Globus pallidus (tissue), 1 donor: ENCODE results near the gene JMJD1C.
"Not testable (repeated sequence)": the region's sequence is repeated elsewhere in the genome, so short reads cannot be mapped to it uniquely, and the experiment has no call there.

Experiments used
- DNase-seq: peaks from one replicate; pipeline ENCODE4 v3.0.0-alpha.2; 2015; ENCODE audit warnings: low spot score

Gene JMJD1C

DNA sequence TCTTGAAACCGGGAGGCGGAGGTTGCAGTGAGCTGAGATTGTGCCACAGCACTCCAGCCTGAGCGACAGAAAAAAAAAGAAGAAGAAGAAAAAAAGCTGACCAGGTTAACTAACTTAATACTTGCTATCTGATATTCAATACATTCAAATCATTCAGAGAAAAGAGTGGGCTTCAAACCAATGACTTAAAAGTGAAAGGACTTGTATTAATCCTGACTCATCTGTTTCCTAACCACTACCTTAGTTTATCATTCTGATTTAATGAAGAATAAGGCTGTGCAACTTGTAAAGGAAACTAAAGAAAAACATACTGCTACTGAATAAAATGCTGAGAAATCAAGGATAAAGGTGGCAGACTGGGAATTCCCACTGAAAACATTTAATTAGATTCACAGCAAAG lies 204.3 kb downstream of the JMJD1C start:
- DNase-seq, result no peak

DNA sequence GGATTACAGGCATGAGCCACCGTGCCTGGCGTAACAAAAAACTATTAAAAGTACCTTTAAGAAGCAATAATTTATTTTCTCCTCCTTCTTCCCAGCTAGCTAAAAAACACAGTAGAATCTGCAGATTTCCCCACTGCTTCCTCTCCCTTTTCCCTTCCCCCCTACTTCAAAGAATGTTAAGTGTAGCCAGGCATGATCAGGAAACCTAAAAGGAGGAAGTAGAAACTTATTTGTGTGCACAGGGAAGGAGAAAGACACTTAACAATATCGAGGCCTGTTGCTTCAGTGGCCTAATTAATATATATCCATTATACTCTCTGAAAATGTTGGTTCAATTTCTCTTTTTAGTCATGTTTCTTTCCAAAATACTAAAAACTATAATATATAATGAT lies 204.9 kb downstream of the JMJD1C start:
- peak; percentile 51 for DNase-seq

DNA sequence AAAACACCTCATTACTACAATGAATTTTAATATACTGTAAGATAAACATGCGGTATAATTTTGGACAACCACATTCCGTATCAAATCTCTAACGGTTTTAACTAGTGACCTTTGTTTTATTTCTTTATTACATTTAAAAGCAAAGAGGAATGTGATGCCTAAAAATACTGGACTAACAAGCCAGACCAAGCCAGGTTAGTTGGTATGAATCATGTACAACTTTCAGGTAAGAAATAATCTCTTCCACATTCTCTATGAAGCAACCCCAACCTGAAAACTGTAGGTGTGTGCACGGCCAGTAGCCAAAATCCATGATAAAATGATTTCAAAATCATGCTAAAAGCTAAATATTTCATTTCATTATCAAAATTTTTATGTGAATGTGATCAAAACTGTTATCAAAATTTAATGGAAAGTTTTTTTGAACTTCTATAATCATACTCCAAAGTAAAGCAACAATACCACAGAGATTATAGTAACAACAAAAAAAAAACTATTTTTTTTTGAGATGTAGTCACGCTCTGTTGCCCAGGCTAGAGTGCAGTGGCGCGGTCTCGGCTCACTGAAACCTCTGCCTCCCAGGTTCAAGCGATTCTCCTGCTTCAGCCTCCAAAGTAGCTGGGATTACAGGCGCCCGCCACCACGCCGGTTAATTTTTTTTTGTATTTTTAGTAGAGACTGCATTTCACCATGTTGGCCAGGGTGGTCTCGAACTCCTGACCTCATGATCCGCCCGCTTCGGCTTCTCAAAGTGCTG lies 205.5 kb downstream of the JMJD1C start:
- DNase-seq, result no peak

DNA sequence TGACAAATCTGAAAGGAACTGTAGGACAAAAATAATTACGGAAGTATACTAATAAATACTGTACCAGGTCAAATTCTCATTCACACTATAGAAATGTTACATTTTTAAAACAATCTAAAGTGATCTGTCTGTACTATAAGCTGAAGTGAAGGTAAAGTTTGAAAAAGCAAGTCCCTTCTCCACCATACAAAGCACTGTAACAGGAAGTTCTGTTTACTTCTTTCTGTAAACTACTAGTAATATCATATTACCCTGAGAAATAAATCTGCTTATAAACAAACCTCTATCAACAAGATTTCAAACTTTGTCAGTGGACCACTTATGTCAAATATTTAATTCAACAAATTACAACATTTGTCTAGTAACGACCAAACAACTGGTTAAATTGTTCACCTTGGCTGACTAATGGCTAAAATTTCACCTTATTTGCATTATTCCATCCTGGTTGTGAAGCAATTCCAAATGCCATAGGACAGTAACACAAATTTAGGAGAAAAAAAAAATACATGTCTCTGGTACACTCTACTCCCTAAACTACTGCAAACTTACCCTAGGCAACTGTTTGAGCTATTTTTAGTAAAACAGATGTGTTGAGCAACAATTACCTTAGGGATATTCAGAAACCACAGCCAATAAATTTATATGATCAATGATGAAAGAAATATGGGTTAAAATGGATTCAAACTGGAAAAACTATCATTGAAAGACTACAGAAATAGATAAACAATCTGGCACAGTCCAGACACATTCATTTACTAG lies 206.7 kb downstream of the JMJD1C start:
- no peak for DNase-seq

DNA sequence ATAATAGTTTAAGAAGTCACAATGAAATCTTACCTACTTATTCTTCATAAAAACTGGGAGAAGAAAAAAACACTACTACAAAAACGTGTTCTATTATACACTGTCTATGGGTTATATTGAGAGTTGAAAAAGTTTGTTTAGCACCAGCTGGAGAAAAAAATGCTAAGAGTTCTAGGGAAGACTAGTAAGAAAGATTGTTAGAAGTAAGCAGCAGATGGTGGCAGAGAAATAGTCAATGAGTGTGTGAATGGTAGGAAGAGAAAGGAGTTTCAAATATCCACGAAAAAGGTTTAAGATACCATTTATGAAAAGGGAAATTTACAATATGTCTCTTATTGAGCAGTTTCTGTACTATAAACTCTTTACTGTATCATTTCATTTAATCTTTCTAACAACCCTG lies 208.0 kb downstream of the JMJD1C start:
- DNase-seq, result no peak

DNA sequence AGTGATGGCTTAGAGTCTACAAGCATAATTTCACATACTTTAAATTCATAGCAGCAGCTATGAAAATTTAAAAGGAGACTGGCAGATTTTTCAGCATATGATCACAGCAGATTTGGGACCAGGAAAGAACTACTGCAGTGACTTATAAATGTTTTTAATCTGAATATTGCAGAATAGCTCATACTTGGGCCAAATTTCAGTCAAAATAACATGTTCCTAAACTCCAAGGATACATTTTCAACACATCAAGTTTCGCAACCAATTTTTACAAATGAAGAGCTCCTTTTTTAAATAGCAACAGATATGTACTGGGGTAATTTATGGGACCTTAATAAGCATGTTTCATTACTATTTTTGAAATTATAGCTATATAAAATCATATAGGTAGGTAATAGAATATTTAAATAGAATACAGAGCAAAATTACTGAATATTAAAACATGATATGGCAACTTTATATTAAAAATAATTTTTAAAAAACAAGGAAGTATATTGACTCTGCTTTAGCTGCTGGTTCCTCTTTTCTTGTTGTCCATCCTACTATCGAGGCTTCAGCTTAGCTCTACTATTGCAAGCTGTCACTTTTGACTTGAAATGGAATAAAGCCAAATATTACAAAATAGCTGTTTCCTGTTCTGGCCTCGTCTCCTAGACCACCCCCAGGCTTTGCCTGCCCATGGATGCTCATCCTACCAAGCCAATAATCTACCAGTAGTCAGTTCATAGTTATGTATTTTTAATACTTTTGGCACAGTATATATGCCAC lies 209.6 kb downstream of the JMJD1C start:
- DNase-seq, result peak; percentile 44

DNA sequence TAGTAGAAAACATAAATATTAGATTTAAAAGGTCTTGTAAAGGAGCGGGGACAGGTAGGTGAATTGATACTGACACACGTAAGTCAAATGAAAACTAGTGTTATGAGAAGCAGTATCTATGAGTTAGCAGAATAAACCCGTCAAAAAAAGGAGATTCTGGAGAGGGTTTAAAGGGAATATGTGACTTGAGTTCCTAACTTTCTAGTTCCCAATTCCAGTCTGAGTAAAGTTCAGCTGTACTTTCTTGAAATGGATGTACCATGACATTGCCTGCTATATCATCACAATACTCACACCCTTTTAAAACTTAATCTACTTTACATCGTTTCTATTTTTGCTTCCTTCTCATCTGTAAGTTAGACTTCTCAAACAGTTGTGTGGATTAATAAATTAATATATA lies 210.5 kb downstream of the JMJD1C start:
- DNase-seq, result no peak

DNA sequence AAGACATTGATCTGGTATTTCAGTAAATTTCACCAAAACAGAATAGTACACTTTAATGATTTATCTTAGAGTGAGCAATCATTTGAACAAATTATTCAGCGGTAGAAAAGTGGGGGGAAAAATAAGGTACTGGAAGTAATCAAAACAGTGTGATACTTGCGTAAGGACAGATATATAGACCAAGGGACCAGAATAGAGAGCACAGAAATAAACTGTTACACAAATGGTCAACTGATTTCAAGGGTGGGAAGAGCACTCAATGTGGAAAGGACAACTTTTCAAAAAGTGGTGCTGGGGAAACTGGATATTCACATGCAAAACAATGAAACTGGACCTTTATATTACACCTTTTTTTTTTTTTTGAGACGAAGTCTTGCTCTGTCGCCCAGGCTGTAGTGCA lies 212.7 kb downstream of the JMJD1C start:
- DNase-seq, result no peak

DNA sequence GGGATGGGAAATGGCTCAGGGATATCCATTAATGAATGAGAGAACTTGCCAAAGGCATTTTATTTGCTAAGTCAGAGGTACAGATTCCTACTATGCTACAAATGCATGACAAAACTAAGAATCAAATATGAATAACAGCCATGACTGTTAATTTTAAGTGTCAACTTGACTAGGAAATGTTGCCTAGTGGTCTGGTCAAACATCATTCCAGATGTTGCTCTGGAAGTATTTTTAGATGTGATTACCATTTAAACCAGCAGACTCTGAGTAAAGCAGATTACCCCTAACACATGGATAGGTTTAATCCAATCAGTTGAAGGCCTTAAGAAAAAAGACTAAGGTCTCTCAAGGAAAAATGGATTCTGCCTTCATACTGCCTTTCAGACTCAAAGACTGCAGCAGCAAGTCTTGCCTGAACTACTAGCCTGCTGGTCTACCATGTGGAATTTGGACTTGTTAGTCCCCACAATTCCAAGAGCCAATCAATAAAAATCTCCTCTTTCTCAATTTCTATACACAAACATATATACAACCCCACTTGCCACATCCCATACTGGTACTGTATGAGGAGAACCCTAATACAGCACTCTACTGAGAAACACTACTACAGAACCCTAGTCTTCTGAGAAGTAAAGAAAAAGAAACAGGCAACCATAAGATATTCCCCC lies 213.5 kb downstream of the JMJD1C start:
- DNase-seq, result no peak

DNA sequence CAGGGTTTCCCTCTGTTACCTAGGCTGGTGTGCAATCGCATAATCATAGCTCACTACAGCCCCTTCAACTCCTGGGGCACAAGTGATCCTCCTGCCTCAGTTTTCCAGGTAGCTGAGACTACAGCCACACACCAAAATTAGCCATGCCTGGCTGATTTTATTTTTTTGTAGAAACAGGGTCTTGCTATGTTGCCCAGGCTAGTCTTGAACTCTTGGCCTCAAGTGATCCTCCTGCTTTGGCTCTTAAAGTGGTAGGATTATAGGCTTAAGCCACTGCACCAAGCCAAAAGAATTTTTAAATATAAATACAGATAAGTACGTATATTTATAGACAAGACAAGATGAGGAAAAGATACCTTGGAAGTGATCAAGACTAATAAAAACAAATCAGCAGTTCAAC lies 215.7 kb downstream of the JMJD1C start:
- DNase-seq, result no peak

DNA sequence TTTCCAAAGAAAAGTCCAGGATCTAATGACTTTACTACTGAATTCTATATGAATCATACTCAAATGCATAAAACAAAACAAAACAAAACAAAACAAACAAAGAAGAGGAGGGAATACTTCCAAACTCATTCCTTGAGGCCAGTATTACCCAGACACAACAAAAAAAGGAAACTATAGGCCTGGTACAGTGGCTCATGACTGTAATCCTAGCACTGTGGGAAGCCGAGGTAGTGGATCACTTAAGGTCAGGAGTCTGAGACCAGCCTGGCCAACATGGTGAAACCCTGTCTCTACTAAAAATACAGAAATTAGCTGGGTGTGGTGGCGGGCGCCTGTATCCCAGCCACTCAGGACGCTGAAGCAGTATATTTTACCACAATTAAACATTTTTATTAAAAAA lies 218.0 kb downstream of the JMJD1C start:
- DNase-seq, result no peak

DNA sequence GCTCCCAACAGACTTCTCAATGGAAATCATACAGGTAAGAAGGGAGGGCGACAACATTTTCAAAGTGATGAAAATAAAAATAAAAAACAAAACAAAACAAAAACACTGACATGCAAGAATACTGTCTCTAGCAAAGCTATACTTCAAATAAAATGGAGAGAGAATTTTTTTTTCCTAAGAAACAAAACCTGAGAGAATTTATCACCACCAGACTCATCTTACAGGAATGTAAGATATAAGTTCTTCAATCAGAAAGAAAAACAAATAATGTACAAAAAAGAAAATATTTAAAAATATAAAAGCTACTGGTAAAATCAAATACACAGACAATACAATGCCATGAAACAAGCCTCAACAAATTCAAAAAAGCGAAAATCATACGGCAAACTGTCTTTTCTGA lies 219.4 kb downstream of the JMJD1C start:
- DNase-seq, result no peak

DNA sequence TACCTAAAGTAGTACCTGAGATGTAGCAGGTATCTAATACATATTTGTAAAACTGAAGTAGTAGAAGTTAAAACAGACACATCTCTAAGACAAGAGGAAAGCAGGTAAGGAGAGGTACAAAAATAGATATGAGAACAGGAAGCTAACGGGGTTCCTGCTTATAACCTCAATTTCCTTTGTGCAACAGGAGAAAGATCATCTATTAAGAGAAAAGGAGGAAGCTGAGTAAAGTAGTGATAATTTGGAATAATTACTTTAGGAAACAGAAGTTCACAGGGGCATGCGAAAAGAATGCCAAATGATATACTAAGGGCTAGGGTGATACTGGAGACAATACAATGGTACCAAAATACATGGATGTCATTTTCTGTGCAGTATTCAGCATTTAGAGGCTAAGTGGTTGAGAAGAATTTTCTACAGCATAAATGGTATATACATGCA lies 223.9 kb downstream of the JMJD1C start:
- no peak for DNase-seq

DNA sequence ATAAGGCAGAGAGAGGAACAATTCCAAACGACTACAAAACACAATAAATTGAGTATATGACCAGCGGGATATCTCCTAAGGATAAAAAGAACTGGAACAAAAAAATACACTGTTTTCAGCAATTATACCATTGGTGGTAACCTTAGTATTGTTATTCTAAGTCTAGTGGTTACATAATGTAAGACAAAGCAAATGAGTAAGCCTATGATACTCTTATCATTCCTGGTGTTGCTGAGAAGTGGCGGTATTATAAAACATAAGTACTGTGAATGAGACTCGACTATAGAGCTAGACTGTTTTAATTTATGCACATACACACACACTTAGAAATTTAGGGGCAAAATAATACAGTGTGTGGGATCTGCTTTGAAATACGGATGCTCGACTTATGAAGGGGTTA lies 225.0 kb downstream of the JMJD1C start:
- no peak for DNase-seq

DNA sequence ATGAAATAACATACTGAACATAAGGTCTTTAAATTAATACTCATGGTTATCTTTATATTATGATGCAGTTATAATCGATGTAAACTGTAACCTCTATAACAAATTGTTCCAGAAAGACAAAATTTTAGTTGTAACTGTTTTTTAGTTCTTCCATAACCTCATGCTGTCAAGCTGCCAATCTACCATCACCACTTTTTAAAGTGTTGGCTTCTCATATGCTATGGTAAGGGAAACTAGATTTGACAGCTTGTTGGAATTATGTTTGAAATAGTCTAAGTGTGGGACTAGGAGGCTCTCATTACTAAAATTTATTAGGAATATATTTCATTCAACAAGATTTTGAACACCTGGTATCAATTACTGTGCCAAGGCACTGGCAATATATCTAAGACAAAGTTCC lies 227.3 kb downstream of the JMJD1C start:
- no peak for DNase-seq

DNA sequence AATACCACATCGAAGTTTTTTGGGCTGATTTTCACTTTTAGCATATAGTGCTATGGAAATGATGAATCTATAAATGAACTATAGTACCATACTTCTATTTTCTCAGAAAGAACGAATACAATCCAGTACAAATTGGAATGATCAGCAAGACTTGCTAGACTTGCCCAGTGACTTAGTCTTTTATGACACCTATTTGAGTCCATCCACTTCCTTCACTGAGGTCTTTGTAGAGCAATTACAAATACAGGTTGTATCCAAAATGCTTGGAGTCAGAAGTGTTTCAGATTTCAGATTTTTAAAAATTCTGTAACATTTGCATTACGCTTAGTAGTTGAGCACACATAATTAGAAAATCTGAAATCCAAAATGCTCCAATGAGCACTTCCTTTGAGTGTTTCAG lies 228.4 kb downstream of the JMJD1C start:
- DNase-seq, result no peak

DNA sequence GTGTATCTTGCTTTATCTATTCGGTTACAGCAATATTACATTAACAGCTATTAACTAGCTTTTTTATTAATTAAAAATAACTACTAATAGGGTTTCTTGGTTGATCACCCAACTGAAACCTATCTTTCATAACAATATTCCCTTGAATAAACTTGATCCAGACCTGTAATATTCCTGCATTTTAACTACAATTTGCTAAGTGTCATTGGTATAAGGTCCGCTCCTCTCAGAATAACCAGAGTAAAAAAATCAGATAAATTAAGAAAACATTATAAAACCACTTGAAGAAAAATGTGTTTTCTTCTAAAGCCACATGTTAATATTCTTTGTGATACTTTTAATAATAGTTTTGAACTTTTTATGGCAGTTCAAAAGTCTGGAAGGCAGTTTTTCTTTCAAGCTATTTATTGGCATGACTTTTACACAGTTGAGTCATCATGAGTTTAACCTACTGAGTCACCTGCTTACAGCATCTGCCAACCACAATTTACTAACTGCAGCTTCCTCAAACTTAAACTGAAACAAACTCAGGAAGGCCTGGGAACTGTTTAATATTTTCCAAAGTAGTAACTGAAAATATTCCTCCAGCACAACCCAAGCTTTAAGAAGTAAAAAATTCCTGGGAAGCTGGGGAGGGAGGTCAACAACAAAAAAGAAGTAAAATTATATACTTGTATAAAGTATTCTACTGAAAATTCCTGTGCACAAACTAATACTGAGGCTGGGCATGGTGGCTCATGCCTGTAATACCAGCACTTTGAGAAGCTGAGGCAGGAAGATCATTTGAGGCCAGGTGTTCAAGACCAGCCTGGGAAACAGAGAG lies 229.5 kb downstream of the JMJD1C start:
- DNase-seq, result no peak

DNA sequence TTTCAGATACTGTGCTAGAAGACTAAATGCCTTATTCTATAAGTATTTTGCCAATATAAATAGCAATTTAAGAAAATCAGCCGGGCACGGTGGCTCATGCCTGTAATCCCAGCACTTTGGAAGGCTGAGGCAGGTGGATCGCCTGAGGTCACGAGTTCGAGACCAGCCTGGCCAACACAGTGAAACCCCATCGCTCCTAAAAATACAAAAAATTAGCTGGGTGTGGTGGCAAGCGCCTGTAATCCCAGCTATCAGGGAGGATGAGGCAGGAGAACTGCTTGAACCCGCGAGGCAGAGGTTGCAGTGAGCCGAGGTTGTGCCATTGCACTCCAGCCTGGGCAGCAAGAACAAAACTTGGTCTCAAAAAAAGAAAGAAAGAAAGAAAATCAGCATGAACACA lies 230.6 kb downstream of the JMJD1C start:
- DNase-seq, result not testable (repeated sequence)

DNA sequence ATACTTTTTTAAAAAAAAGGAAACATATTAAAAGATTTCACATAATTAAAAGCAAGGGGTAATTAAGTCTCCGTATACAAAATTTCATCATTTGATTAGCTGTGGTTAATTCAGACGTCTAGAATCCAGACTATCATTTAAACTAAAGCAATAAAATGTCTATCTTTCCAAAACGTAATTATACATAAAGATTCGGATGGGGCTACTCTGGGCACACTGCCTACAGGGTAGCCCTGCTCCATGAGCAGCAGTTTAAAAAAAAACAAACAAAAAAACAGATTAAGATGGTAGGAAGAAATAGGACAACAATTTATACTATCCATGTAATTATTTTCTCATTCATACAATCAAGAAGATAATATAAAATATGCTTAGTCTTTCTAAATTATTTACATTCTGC lies 236.6 kb downstream of the JMJD1C start:
- no peak for DNase-seq

DNA sequence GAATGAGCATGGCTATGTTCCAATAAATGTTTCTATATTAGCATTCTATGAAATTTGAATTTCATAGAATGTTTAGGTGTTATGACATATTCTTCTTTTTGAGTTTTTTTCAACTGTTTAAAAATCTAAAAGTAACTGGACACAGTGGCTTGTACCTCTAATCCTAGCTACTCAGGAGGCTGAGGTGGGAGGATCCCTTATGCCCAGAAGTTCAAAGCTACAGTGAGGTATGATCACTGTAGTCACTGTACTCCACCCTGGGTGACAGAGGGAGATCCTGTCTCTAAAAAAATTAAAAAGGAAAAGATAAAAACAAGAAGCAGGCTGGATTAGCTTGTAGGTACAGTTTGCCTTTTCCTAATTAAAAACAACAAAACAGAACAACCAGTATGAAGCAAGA lies 237.5 kb downstream of the JMJD1C start:
- no peak for DNase-seq

DNA sequence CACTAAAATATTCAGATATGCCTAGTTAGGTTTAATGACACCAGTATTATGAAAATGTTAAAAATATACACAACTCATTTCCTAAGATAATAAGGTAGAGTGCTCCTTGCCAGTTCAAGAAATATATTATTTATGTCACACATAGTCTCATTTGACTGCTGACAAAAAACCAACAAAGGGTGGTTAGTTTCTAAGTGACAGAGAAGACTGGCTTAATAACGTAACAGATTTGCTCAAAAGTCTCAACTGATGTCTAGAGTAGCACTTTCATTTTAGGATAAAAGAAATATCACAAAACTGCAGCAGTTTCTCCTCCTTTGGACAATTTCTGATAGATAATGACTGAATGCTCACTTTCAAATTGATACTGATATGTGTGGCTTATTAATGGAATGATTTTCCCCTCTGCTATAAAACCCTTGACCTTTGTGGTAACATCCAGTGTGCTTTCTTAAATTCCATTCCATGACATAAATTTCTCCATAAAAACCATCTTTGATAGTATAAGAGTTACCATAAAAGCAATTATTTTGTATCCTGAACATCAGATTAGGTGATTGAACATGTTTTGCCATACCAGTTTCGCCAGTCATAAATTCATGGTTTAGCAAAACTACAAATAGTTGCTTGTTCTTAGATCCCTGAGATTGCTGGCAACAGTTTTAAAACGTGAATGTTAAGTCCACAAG lies 238.4 kb downstream of the JMJD1C start:
- no peak for DNase-seq
